Cardiac fibroblast (primary cell): ENCODE measurements around the gene SPDYE2B.
A peak's percentile ranks its signal among the peaks of the same experiment; 100 is the strongest.
"Not testable (repeated sequence)": the region's sequence is repeated elsewhere in the genome, so short reads cannot be mapped to it uniquely, and the experiment has no call there.

Experiments used
- DNase-seq, 2 donors: peaks; one replicate each; pipeline versions ENCODE4 v3.0.0 to v3.0.0-alpha.2; 2010; ENCODE audit warnings: low read depth in 2 of 2
- H3K4me3 ChIP-seq, 2 donors: replicated peaks in 1 of 2; 1 replicate in 1 of 2; 2 replicates in 1 of 2; pipeline ENCODE4 v1.5.1; 2011; ENCODE audit warnings: low read depth in 2 of 2, low read length in 2 of 2, mild to moderate bottlenecking in 2 of 2, moderate library complexity in 1 of 2

Gene SPDYE2B

DNA sequence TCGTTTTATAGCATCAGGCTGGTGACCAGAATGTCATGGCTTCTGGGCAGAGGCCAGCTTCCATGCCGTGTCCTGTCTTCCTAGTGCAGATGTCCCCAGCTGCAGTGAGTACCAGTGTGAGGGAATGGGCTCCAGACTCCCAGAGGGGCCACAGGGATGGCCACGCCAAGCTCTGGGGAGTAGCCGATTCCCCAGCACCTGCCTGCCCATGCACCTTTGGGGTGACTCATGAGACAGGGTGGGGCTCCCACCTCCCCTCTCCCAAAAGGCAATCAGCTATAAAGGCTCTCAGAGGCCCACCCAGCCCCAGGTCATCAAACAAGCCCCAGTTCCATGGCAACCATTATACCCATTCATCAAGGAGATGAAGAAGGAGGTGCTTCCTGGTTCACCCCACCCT is at the start of gene SPDYE2B:
TSS of gene SPDYE2B (plus strand) at position 396 of the 400 bp plus-strand sequence. CDS start 2,030 bp downstream, outside the sequence.
- H3K4me3 ChIP-seq, DNase-seq: not testable (repeated sequence)

DNA sequence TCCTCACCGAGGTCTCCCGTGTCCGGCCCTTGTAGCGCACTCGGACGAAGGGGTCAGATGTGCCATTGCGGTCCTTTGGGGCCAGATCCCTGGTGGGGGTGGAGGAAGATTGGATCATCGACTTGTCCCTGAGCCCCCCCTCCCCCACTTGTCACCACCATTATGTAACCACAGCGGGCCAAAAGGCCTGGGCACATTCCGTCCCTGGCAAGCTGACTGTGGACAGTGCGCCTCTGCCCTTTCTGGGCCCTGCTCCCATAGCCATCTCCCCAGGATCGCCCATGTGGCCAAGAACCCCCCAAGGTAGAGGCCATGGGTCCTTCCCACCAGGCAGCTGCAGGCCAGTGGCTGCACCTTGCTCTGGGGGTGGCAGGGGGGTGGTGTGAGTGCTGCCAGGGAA is 47.8 kb upstream of the SPDYE2B start:
- not testable (repeated sequence) for DNase-seq, H3K4me3 ChIP-seq

GRCh38 chr7:102604431-102605145 is 45.5 kb upstream of the SPDYE2B start:
- DNase-seq, H3K4me3 ChIP-seq: not testable (repeated sequence)

DNA sequence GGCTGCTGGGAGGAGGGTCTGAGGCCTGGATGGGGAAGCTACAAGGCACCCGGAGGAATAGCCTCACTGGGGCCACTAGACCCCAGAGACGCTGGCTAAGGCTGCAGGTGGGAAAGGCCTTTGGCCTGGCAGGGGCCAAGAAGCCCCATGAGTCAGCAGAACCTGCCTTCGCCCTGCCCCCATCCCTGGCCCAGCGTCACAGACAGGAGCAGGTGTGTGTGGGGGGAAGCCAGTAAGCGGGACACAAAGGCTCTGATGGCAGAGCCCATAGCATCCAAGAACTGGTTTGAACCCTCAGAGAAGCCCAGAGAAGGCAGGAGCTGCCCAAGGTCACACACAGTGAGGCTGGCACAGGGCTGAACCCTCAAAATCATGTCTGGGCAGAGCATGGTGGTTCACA is 43.3 kb upstream of the SPDYE2B start:
- not testable (repeated sequence) for DNase-seq

DNA sequence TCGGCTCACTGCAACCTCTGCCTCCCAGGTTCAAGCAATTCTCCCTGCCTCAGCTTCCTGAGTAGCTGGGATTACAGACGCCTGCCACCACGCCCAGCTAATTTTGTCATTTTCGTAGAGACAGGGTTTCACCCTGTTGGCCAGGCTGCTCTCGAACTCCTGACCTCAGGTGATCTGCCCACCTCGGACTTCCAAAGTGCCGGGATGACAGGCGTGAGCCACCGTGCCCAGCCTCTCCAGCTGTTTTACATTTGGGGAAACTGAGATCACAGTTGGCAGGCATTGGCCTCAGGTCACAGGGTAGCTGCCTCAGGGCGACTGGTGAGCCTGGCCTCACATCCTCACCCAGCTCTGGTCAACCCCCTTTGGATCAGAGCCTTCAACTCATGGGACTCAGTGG is 40.4 kb upstream of the SPDYE2B start:
- not testable (repeated sequence) for H3K4me3 ChIP-seq, DNase-seq

More for the DNA sequence above, 43.3 kb upstream of the SPDYE2B start:
- H3K4me3 ChIP-seq: not testable (repeated sequence)

GRCh38 chr7:102610441-102610840 is 39.7 kb upstream of the SPDYE2B start:
- not testable (repeated sequence) for DNase-seq, H3K4me3 ChIP-seq

DNA sequence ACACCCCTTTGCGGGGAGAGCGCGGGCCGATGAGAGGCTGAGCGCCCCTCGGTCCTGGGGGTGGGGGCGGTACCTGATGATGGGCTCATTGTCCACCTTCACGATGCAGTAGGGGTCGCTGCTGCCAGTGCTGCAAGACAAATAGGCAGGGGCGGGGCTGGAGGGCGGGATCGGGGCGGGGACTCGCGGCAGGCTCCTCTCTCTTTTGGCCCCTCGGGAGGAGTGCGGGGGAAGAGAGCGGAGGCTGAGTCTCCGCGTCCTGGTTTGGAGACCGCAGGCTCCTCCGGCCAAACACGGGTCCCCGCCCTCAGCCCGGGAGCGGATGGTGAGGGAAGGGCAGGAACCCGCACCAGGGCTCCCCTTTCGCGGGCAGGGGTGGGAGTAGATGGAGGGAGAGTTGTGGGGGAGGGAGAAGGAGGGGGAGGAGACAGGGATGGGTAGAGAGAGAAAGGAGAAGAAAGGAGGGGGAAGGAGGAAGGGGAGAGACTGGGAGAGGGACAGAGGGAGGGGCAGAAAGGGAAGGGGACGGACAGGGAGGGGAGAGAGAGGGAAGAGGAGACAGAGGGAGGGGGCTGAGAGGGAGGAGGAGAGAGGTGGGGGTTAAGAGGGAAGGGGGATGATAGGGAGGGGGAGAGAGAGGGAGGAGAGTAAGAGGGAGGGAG is 39.0 kb upstream of the SPDYE2B start:
- not testable (repeated sequence) for DNase-seq, H3K4me3 ChIP-seq

DNA sequence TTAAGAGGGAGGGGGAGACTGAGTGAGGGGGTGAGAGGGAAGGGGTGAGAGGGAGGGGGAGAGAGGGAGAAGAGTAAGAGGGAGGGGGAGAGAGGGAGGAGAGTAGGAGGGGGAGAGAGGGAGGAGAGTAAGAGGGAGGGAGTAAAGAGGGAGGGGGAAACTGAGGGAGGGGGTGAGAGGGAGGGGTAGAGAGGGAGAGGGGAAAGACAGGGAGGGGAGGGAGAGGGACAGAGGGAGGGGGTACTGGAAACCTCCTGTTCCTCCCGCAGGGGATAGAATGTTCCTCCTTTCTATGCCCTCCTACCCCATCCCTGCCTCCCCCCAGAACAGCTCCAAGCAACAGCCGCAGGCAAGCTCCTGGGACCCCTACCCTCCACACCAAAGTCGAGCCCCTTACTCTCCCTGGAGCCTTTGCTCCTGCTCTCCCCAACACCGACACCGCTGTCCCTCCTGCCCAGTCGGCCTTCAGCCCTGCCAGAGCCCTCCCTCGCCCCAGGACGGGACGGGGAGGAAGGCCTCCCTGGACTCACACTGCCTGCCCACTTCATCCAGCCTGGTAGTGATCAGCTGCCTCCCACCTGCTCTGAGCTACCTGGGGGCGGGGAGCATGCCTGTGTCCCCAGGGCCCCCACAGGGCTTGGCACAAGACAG is 38.3 kb upstream of the SPDYE2B start:
- DNase-seq: peak; percentile 0 to 9
- H3K4me3 ChIP-seq: not testable (repeated sequence)

- DNase-seq, H3K4me3 ChIP-seq: not testable (repeated sequence)
These were observed 36.4 kb upstream of the SPDYE2B start for GRCh38 chr7:102613575-102614345.

DNA sequence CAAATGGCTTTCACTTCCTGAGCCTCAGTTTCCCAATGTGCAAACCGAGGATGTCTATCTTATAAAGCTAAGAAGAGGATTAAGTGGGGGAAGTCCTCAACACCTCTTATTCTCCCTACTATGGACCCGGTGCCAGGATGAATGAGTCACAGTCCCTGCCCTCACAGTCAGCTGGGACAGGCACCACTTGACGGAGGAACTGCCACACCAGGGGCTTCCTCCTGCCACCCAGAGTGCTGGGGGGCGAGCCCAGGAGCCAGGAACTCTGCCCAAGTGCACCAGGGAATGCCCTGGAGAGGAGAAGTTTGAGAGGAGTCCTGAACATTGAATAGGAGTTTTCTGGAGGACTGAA is 35.8 kb upstream of the SPDYE2B start:
- not testable (repeated sequence) for H3K4me3 ChIP-seq, DNase-seq

GRCh38 chr7:102614873-102615272 is 35.2 kb upstream of the SPDYE2B start:
- not testable (repeated sequence) for H3K4me3 ChIP-seq, DNase-seq

DNA sequence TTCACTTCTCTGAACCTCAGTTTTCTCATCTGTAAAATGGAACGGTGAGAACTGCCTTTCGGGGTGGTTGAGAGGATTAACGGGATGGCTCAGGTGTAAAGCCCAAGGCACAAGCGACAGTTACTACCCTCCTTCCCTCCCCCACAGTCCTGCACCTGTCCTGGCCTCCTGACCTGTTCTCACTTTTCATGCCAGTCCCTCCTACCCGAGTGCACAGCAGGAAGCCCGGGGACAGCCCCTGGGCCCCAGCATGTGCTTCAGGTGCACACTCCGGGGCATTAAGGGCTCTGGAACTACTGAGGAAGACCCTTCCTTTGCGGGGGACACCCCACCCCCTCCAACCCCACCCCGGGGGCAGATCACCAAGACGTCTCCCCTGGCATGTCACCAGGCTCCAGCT is 34.2 kb upstream of the SPDYE2B start:
- not testable (repeated sequence) for DNase-seq

GRCh38 chr7:102616507-102617125 is 33.5 kb upstream of the SPDYE2B start, which contains the start of gene RASA4:
TSS of gene RASA4 (minus strand) at chr7:102616756. CDS start at chr7:102616689, 67 bp downstream.
- not testable (repeated sequence) for DNase-seq
- H3K4me3 ChIP-seq: peak within 1 kb of the TSS; percentile 32 to 38

More for the DNA sequence above, 34.2 kb upstream of the SPDYE2B start:
- H3K4me3 ChIP-seq: not testable (repeated sequence)

DNA sequence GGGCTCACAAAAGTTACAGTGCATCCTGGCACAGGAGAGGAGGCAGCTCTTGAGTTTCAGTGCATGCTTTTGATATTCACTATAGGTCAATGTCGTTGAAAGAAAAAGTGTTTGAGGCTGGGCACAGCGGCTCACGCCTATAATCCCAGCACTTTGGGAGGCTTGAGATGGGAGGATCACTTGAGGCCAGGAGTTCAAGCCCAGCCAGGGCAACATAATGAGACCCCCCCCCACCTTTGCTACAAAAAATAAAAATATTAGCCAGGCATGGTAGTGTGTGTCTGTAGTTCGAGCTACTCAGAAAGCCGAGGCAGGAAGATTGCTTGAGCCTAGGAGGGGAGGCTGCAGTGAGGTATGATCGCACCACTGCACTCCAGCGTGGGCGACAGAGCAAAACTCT is 32.0 kb upstream of the SPDYE2B start:
- DNase-seq, H3K4me3 ChIP-seq: not testable (repeated sequence)

DNA sequence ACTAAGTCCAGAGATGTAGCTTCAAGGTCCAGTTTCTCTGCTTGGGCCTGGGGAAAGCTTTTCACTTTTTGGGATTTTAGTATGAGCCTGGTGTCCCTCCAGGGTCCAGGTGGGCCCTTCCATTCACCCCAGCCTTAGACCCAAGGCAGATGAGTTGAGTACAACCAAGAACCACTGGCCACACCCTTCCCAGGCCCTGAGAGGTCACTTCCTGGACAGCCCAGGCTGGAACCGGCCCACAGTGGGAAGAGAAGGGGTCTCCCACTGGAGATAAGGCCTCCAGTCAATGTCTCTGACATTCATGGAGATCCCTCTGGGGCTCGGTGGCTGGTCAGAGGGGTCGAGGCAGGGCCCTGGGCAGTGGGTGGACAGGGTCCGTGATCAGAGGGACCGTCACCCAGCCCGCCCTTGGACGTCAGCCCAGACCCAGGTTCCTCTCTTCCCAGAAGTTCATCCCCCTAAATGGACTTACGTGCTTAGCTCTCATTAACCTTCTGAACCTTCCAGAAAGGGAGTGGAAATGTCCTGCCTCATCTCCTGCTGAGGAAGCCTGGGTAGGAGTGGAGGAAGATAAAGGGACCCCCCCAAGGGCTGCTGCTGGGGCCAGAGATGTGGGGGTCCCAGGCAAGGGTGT is 22.7 kb upstream of the SPDYE2B start:
- not testable (repeated sequence) for H3K4me3 ChIP-seq, DNase-seq

DNA sequence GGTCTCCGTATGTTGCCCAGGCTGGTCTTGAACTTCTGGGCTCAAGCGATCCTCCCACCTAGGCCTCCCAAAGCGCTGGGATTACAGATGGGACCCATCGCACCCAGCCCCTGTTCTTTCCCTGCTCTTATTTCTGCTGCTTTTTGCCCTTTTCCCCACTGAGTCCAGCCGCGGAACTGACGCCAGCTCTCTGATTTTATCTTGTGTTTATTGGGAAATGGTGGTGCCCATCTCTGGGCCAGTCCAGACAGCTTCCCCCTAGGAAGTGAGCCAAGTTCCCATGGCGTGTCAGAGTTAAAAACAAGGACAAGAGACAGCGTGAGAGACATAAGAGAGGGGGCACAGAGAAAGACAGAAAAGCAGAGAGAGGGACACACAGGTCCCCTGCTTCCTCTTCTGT is 19.5 kb upstream of the SPDYE2B start:
- not testable (repeated sequence) for H3K4me3 ChIP-seq, DNase-seq

GRCh38 chr7:102634299-102634698 is 15.8 kb upstream of the SPDYE2B start:
- not testable (repeated sequence) for DNase-seq, H3K4me3 ChIP-seq
